M059J (cell line): Measurements from ENCODE around the gene POU2F2. TPM values are rescaled to one million over a fixed set of nuclear protein-coding genes. Genes with fewer than 3 reads are reported as not detected.
"Not testable (repeated sequence)": the region's sequence is repeated elsewhere in the genome, so short reads cannot be mapped to it uniquely, and the experiment has no call there.

Experiments
- DNase-seq: peaks from one replicate; pipeline ENCODE4 v3.0.0-alpha.2; 2012; ENCODE audit warnings: low read depth
- total RNA-seq: library from RNA; depleted of rRNA; stranded (reverse); fragments of >200 nt; shearing (Covaris generic); gene quantifications from 2 replicates; pipeline ENCODE4 v1.2.3, GENCODE V29; 2014

POU2F2 gene
- total RNA-seq, 1 experiment from 2014 or later: 0.30 TPM

GRCh38 chr19:42100241-42100640, 32.0 kb downstream of the POU2F2 start:
- not testable (repeated sequence) for DNase-seq

- DNase-seq: no peak
Observed at GRCh38 chr19:42099336-42099925, 32.8 kb downstream of the POU2F2 start.

GRCh38 chr19:42098781-42099180, 33.5 kb downstream of the POU2F2 start:
- DNase-seq: no peak

- DNase-seq: no peak
Observed at GRCh38 chr19:42097461-42097860, 34.8 kb downstream of the POU2F2 start.

GRCh38 chr19:42096255-42096837, 35.9 kb downstream of the POU2F2 start:
- no peak for DNase-seq

- no peak for DNase-seq
Observed at GRCh38 chr19:42095814-42096230, 36.4 kb downstream of the POU2F2 start.

GRCh38 chr19:42095142-42095813, 37.0 kb downstream of the POU2F2 start:
- DNase-seq: no peak

- DNase-seq: no peak
Observed at GRCh38 chr19:42093926-42094325, 38.3 kb downstream of the POU2F2 start.

GRCh38 chr19:42093505-42093904, 38.7 kb downstream of the POU2F2 start:
- no peak for DNase-seq

GRCh38 chr19:42092350-42092749, 39.9 kb downstream of the POU2F2 start:
- peak; percentile 61 for DNase-seq

GRCh38 chr19:42091742-42092141, 40.5 kb downstream of the POU2F2 start:
- peak; percentile 62 for DNase-seq

GRCh38 chr19:42091300-42091699, 40.9 kb downstream of the POU2F2 start:
- no peak for DNase-seq

- no peak for DNase-seq
Observed at GRCh38 chr19:42090672-42091071, 41.6 kb downstream of the POU2F2 start.

- DNase-seq: no peak
Observed at GRCh38 chr19:42089772-42090171, 42.5 kb downstream of the POU2F2 start.

- DNase-seq: no peak
Observed at GRCh38 chr19:42089191-42089750, 43.0 kb downstream of the POU2F2 start.

GRCh38 chr19:42088471-42089190, 43.6 kb downstream of the POU2F2 start:
- peak; percentile 83 for DNase-seq

- DNase-seq: peak; percentile 41
Observed at GRCh38 chr19:42086770-42087550, 45.3 kb downstream of the POU2F2 start.

GRCh38 chr19:42086188-42086736, 46.0 kb downstream of the POU2F2 start:
- no peak for DNase-seq

- no peak for DNase-seq
Observed at GRCh38 chr19:42083537-42083936, 48.7 kb downstream of the POU2F2 start.

- DNase-seq: peak; percentile 70
Observed at GRCh38 chr19:42081584-42082203, 50.6 kb downstream of the POU2F2 start.
